Fibroblast of skin of left biceps (primary cell): ENCODE results near the gene CSGALNACT2.
"Not testable (repeated sequence)": the region's sequence is repeated elsewhere in the genome, so short reads cannot be mapped to it uniquely, and the experiment has no call there.

Source experiments
- DNase-seq, 2 experiments: peaks; one replicate each; pipeline ENCODE4 v3.0.0-alpha.2; 2013; ENCODE audit warnings: low read depth in 2 of 2

The CSGALNACT2 gene, protein sequence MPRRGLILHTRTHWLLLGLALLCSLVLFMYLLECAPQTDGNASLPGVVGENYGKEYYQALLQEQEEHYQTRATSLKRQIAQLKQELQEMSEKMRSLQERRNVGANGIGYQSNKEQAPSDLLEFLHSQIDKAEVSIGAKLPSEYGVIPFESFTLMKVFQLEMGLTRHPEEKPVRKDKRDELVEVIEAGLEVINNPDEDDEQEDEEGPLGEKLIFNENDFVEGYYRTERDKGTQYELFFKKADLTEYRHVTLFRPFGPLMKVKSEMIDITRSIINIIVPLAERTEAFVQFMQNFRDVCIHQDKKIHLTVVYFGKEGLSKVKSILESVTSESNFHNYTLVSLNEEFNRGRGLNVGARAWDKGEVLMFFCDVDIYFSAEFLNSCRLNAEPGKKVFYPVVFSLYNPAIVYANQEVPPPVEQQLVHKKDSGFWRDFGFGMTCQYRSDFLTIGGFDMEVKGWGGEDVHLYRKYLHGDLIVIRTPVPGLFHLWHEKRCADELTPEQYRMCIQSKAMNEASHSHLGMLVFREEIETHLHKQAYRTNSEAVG

DNA sequence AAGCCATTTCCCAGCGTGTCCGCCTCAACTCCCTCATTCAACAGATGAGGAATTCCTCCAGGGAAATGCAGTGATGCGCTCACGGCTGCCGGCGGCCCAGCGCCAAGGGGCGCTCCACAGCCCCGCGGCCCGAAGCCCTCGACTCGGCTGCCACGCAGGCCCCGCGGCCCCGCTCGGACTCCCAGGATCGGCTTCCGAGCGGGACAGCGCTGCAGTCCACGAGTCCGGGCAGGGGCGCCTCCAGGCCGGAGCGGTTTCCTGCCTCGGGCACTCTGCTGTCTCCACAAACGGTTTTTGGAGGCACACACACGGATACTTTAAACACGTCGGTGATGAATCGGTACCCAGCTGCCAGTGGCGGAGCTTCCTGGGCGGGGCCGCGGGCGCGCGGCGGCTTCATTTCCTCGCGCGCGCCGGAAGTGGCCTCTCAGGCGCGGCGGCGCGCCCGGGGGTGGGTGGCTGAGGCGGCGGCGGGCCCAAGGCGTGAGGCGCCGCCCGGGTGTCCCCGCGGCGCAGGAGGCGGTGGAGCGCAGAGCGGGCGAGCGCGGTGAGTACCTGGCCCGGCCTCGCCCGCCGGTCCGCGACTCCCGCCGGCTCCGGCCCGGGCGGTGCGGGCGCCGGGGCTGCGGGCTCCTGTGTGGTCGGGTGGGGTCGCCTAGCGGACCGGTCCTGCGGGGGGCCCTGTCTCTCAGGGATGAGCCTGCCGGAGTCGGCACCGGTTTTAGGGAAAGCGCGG is at the start of gene CSGALNACT2:
Gene CSGALNACT2 (plus strand): TSS at position 425 of the 736 bp plus-strand sequence. CDS start 16,705 bp downstream, outside the sequence.
- peak; percentile 41 to 61 for DNase-seq

DNA sequence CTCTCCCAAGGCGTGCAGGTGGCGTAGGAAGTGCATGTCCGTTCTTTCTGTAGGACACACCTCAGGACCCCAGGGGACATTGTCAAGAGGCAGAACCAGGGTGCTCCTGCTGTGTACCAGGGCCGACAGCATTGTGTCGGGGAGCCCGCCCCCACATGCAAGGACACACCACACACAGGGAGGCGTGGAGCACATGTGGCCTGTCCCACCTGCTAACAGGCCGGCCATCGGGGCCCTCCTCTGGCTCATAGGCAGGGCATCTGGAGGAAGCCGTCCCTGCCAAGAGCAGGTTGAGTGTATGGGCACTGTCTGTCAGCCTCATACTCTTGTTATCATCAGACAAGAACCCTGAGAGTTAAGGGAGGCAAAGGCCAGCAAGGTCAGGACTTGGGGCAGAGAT is 48.7 kb upstream of the CSGALNACT2 start:
- no peak for DNase-seq

GRCh38 chr10:43090188-43090587 is 48.1 kb upstream of the CSGALNACT2 start:
- no peak for DNase-seq

DNA sequence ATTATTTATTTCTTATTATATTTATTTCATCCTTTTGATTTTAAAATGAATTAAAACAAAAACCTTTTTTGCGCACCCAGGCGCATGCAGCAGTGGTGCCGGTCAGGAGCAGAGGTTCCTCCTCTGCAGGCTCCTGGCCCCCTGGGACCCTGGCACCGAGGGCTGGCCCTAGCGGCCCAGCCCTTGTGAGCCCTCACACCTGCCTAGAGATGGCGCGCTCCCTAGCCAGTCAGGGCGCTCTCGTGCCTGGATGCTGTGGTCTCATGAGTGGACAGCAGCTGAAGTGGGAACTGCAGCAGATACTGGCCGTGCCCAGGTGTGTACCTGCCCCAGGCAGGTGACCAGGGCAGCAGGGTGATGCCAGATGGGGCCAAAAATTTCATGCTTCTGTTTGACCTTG is 47.6 kb upstream of the CSGALNACT2 start:
- no peak for DNase-seq

- DNase-seq = no peak
These were observed 46.4 kb upstream of the CSGALNACT2 start for GRCh38 chr10:43091846-43092245.

DNA sequence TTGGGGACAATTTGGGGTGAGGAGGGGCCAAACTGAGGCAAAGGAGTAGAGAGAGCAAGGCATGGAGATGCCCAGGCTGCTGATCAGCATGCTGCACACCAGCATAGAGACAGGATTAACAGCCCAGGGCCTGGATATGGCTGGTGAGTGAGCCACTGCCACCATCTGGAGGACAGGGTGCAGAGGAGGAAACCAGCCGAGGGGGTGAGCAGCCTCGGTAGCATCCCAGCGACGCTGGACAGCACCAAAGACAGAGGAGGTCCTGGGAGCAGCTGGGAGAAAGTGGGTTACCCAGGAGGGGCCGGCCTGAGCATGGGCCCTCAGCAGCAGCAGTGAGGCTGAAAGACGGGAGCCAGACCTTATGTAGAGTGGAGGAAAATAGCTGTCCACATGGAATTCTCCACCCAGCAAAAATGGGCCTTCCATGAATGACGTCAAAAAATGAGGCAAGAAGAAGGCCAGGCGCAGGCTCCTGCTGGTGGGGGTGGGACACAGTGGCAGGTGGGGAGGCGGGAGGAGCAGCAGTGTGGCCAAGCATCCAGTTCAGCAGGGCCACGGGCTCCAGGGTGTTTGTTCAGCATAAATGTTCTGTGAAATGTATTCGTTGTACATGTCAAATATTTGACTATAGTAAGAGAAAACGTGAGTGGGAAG is 44.7 kb upstream of the CSGALNACT2 start:
- no peak for DNase-seq

GRCh38 chr10:43094085-43094484 is 44.2 kb upstream of the CSGALNACT2 start:
- no peak for DNase-seq

GRCh38 chr10:43099339-43099738 is 38.9 kb upstream of the CSGALNACT2 start:
- DNase-seq = not testable (repeated sequence)

DNA sequence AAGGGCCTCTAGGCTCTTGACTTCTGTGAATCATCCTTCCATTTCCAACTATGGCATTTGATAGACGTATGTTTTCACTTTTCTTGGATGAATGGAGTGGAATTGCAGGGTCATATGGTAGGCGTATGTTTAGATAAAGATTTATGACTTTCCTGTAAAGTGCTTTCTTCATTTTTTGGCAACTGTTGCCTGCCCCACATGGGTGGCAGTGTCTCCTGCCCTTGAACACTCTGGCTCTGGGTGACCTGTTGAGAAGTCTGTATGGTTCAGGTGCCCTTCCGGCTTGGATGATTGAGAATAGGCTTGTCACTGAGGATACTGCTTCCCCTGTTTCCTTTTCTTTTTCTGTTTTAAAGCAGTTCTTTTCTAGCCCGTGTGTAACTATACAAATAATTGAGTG is 38.3 kb upstream of the CSGALNACT2 start:
- DNase-seq = no peak

DNA sequence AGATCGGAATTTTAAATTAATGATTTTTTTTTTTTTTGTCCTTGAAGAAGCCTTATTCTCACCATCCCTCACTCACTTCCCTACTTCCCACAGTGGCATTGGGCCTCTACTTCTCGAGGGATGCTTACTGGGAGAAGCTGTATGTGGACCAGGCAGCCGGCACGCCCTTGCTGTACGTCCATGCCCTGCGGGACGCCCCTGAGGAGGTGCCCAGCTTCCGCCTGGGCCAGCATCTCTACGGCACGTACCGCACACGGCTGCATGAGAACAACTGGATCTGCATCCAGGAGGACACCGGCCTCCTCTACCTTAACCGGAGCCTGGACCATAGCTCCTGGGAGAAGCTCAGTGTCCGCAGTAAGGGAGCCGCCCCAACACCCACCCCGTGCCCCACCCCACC is 37.9 kb upstream of the CSGALNACT2 start:
- DNase-seq = no peak

- no peak for DNase-seq
These were observed 36.0 kb upstream of the CSGALNACT2 start for GRCh38 chr10:43102063-43102828.

DNA sequence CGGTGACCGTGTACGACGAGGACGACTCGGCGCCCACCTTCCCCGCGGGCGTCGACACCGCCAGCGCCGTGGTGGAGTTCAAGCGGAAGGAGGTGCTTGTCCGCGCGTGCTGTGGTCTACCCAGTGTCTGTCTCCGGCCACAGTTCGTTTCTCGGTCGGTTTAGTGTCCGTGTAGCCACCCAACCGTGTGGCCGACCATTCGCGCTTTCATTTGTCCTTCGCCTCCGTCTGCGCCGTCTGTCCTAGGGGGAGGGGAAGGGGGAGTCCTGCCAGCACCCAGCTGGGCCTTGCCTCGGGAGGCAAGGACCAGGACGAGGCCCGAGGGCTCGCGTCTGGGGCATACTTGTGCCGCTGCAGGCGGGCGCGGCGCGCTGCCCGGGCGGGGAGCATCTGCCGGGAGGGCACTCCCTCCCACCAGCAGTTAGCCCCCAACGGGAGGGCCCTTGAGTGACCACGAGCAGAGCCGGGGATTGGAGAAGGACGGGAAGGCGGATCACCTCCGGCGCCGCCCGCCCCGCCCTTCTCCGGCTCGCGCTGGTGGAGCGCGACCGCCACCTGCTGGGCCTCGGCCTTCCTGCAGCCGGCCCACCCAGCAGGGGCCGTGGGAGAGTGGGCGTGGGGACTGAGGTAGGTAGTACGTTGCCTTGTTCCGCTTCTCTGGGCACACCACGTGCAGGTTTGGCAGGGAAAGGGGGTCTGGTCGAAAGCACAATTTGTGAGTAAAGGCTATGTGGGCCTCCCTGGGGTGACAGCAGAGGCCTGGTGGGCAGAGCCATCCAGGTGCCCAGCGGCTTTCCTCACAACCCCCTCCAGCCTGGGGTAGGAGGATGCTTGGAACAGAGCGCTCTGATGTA is 32.9 kb upstream of the CSGALNACT2 start:
- peak; percentile 28 to 31 for DNase-seq

DNA sequence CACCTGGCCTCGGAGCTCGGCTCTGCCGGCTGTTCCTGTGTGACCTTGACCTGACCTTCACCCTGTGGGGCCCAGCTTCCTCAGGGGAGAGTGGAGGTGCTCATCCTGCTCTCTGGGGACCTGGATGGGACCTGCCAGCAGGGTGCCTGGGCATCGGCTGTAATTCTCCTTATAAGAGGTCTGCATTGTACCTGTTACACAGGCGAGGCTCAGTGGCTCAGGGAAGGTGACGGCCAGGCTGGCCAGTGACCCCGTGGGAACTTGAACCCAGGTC is 32.4 kb upstream of the CSGALNACT2 start:
- DNase-seq = no peak

GRCh38 chr10:43106256-43107091 is 31.8 kb upstream of the CSGALNACT2 start:
- no peak for DNase-seq

DNA sequence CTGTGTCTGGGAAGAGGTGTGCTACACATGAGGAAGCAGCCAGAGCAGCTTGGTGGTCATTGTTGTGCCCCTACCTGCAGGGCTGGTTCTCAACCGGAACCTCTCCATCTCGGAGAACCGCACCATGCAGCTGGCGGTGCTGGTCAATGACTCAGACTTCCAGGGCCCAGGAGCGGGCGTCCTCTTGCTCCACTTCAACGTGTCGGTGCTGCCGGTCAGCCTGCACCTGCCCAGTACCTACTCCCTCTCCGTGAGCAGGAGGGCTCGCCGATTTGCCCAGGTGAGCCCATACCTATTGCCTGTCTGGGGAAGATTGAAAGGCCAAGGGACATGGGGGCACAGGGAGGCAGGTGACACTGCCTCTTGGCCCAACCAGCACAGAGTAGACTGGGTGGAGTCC is 29.3 kb upstream of the CSGALNACT2 start:
- no peak for DNase-seq

GRCh38 chr10:43109671-43110249 is 28.5 kb upstream of the CSGALNACT2 start:
- DNase-seq = no peak

- DNase-seq = no peak
These were observed 27.7 kb upstream of the CSGALNACT2 start for GRCh38 chr10:43110338-43111071.

DNA sequence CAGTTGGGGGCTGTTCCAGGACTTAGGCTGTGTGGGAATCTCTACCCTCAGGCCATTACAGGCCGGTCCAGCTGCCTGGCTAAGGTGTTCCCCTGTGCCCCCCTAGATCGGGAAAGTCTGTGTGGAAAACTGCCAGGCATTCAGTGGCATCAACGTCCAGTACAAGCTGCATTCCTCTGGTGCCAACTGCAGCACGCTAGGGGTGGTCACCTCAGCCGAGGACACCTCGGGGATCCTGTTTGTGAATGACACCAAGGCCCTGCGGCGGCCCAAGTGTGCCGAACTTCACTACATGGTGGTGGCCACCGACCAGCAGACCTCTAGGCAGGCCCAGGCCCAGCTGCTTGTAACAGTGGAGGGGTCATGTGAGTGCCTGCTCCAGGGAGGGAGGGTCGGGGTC is 27.1 kb upstream of the CSGALNACT2 start:
- DNase-seq = no peak
